ENCODE data around the gene GRIA4.

The GRIA4 gene

GRCh38 chr11:105670811-105671210, 60.9 kb downstream of the GRIA4 start:
- TF ChIP-seq GATA2 (IDR thresholded peaks at IDR 0.05; ENCODE audit: low read depth, low read length), result no peak
- no peak for TF ChIP-seq GATA3 (IDR thresholded peaks at IDR 0.05; ENCODE audit: low read depth, low read length)

- no peak for TF ChIP-seq GATA3 (IDR thresholded peaks at IDR 0.05; ENCODE audit: low read depth, low read length)
- no peak for TF ChIP-seq GATA2 (IDR thresholded peaks at IDR 0.05; ENCODE audit: low read depth, low read length)
Measured at GRCh38 chr11:105673089-105673488, 63.2 kb downstream of the GRIA4 start.

GRCh38 chr11:105689631-105690030, 79.8 kb downstream of the GRIA4 start:
- TF ChIP-seq GATA3 (IDR thresholded peaks at IDR 0.05; ENCODE audit: low read depth, low read length) (no peak), GATA2 (IDR thresholded peaks at IDR 0.05; ENCODE audit: low read depth, low read length) (no peak)

GRCh38 chr11:105690467-105690866, 80.6 kb downstream of the GRIA4 start:
- TF ChIP-seq GATA2 (IDR thresholded peaks at IDR 0.05; ENCODE audit: low read depth, low read length), result no peak

GRCh38 chr11:105693075-105693759, 83.3 kb downstream of the GRIA4 start:
- TF ChIP-seq GATA3 (IDR thresholded peaks at IDR 0.05; ENCODE audit: low read depth, low read length), result peak; percentile 86
- TF ChIP-seq GATA2 (IDR thresholded peaks at IDR 0.05; ENCODE audit: low read depth, low read length), result no peak

GRCh38 chr11:105696000-105696399, 86.1 kb downstream of the GRIA4 start:
- no peak for TF ChIP-seq GATA3 (IDR thresholded peaks at IDR 0.05; ENCODE audit: low read depth, low read length)
- TF ChIP-seq GATA2 (IDR thresholded peaks at IDR 0.05; ENCODE audit: low read depth, low read length), result no peak

- TF ChIP-seq GATA3 (IDR thresholded peaks at IDR 0.05; ENCODE audit: low read depth, low read length) (no peak), GATA2 (IDR thresholded peaks at IDR 0.05; ENCODE audit: low read depth, low read length) (no peak)
Measured at GRCh38 chr11:105697291-105697690, 87.4 kb downstream of the GRIA4 start.

- TF ChIP-seq GATA3 (IDR thresholded peaks at IDR 0.05; ENCODE audit: low read depth, low read length) (no peak), GATA2 (IDR thresholded peaks at IDR 0.05; ENCODE audit: low read depth, low read length) (no peak)
Measured at GRCh38 chr11:105699203-105699602, 89.3 kb downstream of the GRIA4 start.

- TF ChIP-seq GATA3 (IDR thresholded peaks at IDR 0.05; ENCODE audit: low read depth, low read length) (no peak), GATA2 (IDR thresholded peaks at IDR 0.05; ENCODE audit: low read depth, low read length) (no peak)
Measured at GRCh38 chr11:105700271-105700670, 90.4 kb downstream of the GRIA4 start.

- TF ChIP-seq GATA3 (IDR thresholded peaks at IDR 0.05; ENCODE audit: low read depth, low read length) (no peak), GATA2 (IDR thresholded peaks at IDR 0.05; ENCODE audit: low read depth, low read length) (no peak)
Measured at GRCh38 chr11:105701098-105701497, 91.2 kb downstream of the GRIA4 start.

GRCh38 chr11:105705786-105706530, 96.1 kb downstream of the GRIA4 start:
- TF ChIP-seq GATA2 (IDR thresholded peaks at IDR 0.05; ENCODE audit: low read depth, low read length) (no peak), GATA3 (IDR thresholded peaks at IDR 0.05; ENCODE audit: low read depth, low read length) (no peak)

- no peak for TF ChIP-seq GATA3 (IDR thresholded peaks at IDR 0.05; ENCODE audit: low read depth, low read length)
- no peak for TF ChIP-seq GATA2 (IDR thresholded peaks at IDR 0.05; ENCODE audit: low read depth, low read length)
Measured at GRCh38 chr11:105713106-105713505, 103.2 kb downstream of the GRIA4 start.

- no peak for TF ChIP-seq GATA3 (IDR thresholded peaks at IDR 0.05; ENCODE audit: low read depth, low read length)
- TF ChIP-seq GATA2 (IDR thresholded peaks at IDR 0.05; ENCODE audit: low read depth, low read length), result no peak
Measured at GRCh38 chr11:105713696-105714095, 103.8 kb downstream of the GRIA4 start.

- no peak for TF ChIP-seq GATA3 (IDR thresholded peaks at IDR 0.05; ENCODE audit: low read depth, low read length)
- no peak for TF ChIP-seq GATA2 (IDR thresholded peaks at IDR 0.05; ENCODE audit: low read depth, low read length)
Measured at GRCh38 chr11:105718641-105719040, 108.8 kb downstream of the GRIA4 start.
